ENCODE measurements around the gene KLB.

DNA sequence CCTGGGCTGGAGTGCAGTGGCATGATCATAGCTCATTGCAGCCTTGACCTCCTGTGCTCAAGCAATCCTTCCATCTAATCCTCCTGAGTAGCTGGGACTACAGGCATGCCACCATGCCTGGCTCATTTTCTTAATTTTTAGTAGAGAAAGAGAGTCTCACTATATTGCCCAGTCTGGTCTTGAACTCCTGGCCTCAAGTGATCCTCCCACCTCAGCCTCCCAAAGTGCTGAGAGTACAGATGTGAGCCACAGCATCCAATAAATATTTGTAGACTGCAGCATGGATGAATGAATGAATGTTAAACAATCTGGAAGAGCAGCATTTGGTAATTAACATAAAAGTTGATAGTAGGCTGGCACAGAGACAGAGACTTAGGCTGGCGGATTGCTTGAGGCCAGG is 20.0 kb downstream of the KLB start:
- no peak for TF ChIP-seq CTCF (IDR thresholded peaks at IDR 0.05; ENCODE audit: low read length)
- TF ChIP-seq EZH2 (optimal IDR thresholded peaks at IDR 0.05; ENCODE audit: low read depth, low read length): no peak
